ENCODE results near the gene CDKAL1. TPM values are rescaled to one million over a fixed set of nuclear protein-coding genes. Genes with fewer than 3 reads are reported as not detected.
A peak's percentile ranks its signal among the peaks of the same experiment; 100 is the strongest.

The CDKAL1 gene
- total RNA-seq, 1 donor = 26.8 TPM

DNA sequence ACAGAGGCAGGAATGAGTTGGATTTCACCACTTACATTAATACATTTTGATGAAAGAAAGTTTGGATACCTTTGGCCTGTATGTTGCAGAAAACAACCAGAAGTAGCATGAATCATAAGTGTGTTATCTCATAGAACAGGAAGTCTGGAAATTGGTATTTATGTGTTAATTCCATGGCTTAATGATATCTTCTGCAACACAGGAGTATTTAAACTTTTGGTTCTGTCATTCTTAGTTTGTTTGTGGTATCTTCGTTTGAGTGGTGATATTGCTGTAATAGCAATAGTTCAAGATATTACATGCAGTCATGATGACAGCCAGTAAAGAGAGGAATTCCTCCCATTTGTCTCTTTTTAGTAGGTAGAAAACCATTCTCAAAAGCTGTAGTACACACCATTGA lies 177.3 kb downstream of the CDKAL1 start:
- TF ChIP-seq, protein P1, sequence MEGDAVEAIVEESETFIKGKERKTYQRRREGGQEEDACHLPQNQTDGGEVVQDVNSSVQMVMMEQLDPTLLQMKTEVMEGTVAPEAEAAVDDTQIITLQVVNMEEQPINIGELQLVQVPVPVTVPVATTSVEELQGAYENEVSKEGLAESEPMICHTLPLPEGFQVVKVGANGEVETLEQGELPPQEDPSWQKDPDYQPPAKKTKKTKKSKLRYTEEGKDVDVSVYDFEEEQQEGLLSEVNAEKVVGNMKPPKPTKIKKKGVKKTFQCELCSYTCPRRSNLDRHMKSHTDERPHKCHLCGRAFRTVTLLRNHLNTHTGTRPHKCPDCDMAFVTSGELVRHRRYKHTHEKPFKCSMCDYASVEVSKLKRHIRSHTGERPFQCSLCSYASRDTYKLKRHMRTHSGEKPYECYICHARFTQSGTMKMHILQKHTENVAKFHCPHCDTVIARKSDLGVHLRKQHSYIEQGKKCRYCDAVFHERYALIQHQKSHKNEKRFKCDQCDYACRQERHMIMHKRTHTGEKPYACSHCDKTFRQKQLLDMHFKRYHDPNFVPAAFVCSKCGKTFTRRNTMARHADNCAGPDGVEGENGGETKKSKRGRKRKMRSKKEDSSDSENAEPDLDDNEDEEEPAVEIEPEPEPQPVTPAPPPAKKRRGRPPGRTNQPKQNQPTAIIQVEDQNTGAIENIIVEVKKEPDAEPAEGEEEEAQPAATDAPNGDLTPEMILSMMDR (IDR thresholded peaks at IDR 0.05; ENCODE audit: insufficient read depth, low read depth, low read length) = no peak
- DNase-seq (ENCODE audit: low read depth) = peak; percentile 85
- no peak overlapping the region for H3K4me3 ChIP-seq (ENCODE audit: low read depth, low read length)

- H3K4me3 ChIP-seq (ENCODE audit: low read depth, low read length) = no peak overlapping the region
- TF ChIP-seq, protein P1 (IDR thresholded peaks at IDR 0.05; ENCODE audit: insufficient read depth, low read depth, low read length) = no peak
- peak; percentile 86 for DNase-seq (ENCODE audit: low read depth)
Measured at GRCh38 chr6:20712011-20712410, 177.8 kb downstream of the CDKAL1 start.

DNA sequence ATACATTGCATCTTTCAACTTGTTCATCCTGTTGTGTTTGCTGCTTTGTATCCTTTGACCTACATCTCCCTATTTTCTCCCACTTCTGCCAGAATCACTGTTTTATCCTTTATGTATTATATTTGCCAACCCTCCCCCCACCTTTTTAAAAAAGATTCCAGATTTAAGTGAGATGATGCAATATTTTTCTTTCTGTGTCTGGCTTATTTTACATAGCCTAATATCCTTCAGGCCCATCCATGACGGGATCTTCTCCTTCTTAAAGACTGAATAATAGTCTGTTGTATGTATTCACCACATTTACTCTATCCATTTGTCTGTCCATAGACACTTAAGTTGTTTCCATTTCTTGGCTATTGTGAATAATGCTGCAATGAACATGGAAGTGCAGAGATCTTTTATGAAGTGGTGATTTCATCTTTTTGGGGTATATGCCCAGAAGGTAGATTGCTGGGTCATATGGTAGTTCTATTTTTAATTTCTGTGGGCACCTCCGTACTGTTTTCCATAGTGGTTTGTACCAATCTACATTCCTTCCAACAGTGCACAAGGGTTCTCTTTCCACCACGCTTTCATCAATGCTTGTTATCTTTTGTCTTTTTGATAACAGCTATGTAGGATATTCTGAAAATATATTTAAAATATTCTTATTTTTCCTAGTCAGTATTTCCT lies 181.0 kb downstream of the CDKAL1 start:
- no peak overlapping the region for H3K4me3 ChIP-seq (ENCODE audit: low read depth, low read length)
- TF ChIP-seq, protein P1 (IDR thresholded peaks at IDR 0.05; ENCODE audit: insufficient read depth, low read depth, low read length) = no peak
- peak; percentile 29 for DNase-seq (ENCODE audit: low read depth)

DNA sequence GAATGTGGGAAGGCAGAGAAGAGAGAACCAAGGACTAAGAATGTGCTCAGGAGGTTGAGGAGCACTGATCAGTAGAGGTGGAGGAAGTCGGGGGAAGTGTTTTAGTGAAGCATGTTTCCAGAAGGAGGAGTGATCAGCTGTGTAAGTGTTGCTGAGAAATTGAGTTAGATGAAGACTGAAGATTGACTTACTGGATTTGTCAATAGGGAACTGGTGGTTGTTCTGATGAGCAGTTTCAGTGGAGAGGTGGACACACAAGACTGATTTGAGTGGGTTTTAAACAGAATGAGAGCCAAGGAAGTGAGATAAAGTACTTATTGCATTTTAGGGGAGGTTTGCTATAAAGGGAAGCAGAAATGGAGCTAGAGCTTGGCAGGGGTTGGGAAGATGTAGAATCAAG lies 182.6 kb downstream of the CDKAL1 start:
- H3K4me3 ChIP-seq (ENCODE audit: low read depth, low read length) = no peak overlapping the region
- DNase-seq (ENCODE audit: low read depth) = no peak
- TF ChIP-seq, protein P1 (IDR thresholded peaks at IDR 0.05; ENCODE audit: insufficient read depth, low read depth, low read length) = no peak

DNA sequence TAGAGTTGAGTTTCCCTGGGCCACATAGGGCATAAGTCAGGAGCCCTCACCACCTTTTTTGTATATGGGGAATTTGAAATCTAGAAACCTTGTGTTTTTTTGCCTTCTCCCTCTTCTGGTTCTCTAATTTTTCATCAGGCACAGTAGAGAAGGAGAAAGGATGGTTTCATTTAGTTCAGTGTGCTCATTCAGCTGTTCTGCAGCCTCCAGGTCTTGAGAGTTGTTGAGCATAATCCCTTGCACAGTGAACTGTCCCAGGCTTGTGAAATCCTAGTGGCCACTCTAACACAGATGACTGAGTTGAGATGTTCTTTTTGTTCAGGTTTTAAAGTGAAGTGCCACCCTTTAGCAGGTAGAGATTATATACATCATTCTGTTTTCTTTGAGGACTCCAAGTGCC lies 183.5 kb downstream of the CDKAL1 start:
- no peak overlapping the region for H3K4me3 ChIP-seq (ENCODE audit: low read depth, low read length)
- DNase-seq (ENCODE audit: low read depth) = no peak
- TF ChIP-seq, protein P1 (IDR thresholded peaks at IDR 0.05; ENCODE audit: insufficient read depth, low read depth, low read length) = no peak

DNA sequence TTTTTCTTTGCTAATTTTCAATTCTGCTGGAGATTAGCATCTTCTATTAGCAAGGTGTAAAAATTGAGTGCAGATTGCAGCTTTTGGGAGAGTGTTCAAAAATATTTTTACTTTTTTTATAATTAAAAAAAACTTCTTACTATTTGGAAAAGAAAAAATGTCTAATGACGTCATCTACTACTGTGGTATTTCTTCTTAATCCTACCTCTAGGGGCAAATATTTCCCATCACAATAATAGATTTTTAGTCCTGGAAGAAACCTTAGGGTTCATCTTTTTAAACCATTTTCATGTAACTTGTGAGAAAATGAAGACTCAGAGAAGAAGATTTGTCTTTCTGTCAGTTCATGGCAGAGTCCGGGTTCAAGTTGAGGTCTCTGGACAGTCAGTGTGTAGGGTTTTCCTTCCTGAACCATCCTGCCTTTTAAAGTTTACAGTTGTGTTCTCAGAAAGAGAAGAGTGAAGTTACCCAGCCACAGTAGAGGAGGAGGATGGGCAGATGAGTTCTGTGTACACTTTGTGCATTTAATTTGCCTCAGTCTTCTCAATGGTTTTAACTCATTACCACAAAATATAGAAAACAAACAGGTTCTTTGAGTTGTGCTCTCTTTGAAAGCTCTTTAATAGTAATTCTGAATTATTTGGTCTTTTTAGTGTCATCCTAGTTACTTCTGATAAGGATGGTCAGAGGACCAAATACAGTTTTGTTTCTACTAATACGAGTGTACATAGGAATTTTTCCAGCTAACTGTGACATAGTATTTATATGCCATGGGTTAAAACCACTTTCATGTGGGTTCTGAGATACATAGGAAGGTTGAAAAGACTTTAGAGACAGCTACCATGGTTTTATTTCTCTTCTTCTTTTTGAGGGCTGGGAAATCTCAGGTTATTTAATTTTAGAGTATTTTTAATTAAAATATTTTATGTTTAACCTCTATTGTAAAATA lies 184.7 kb downstream of the CDKAL1 start:
- no peak overlapping the region for H3K4me3 ChIP-seq (ENCODE audit: low read depth, low read length)
- DNase-seq (ENCODE audit: low read depth) = no peak
- TF ChIP-seq, protein P1 (IDR thresholded peaks at IDR 0.05; ENCODE audit: insufficient read depth, low read depth, low read length) = peak; percentile 20

Measured in fibroblast of villous mesenchyme (primary cell).